ENCODE data around the gene ICAM2. TPM values are rescaled to one million over a fixed set of nuclear protein-coding genes. Genes with fewer than 3 reads are reported as not detected.
A peak's percentile ranks its signal among the peaks of the same experiment; 100 is the strongest.
"Not testable (repeated sequence)": the region's sequence is repeated elsewhere in the genome, so short reads cannot be mapped to it uniquely, and the experiment has no call there.

Gene ICAM2
- total RNA-seq, 1 donor from 2014 or later: 18.6 TPM

DNA sequence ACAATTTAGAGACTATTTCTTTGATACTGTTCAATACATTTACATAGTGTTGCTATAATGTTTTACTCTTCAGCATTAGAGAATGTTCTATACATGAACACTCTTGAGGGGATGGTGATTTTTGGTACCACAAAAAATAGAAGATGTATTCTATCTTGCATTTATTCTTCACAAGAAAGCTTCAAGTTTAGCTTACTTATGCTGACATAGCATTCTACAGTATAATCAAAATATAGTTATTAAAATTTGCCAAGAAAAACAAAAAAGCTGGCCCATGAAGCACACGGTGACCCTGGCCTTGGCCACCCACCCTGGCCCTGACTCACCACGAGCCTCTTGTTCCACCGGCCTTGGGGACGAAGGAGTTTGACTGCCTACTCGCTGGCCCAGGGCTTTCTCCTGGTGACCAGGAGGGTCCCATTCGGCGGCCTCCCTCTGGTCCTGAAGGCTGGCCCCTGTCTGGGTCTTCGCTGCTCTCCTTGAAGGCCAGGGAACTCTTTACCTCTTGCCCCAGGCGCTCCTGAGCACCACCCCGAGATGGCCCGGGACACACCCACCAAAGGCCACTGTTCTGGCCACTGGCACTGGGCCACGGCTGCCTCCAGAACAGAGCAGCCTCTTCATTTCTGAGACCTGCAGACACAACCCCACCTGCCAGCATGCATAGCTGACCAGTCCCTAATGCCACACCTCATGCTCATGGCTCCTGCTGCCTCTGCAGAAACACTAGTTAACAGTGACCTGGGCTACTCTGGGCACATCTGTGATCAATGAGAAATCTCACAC lies 22.5 kb upstream of the ICAM2 start:
- no peak for DNase-seq

DNA sequence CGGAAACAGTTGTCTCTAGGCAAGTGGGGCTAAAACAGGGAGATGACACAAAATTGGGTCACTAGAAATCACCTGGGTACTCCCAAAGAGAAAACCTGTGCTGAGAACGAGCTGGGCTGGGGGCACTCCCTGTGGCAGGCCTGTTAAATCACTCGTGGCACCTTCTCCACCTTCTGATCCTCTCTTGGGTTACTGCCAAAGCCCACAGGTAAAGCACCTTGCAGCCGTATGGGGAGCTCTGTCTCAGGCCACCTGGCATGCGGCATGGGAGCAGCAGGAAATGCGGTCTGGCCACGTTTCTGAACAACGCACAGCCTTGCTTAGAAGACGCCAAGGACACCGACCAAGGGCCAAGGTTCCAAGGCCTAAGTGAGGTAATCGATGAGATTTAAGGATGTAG lies 21.5 kb upstream of the ICAM2 start:
- no peak for DNase-seq

DNA sequence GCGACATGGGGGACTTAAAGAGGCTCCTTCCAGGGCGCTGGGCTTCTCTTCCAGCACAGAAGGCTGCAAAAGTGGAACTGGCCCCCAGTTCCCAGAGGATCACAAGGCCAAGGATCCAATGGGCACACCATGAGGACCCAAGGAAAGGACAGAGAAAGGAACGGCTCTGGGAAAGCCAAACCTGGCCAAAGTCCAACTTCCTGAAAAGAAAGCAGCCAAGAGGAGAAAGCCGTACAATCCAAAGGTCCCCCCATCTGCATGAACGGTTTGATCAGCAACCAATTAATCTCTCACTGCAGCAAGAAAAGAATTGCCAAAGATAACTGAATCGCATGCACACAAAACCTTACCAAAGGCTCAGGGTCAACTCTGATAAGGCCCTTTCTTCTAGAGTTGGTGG lies 19.8 kb upstream of the ICAM2 start:
- DNase-seq: no peak

DNA sequence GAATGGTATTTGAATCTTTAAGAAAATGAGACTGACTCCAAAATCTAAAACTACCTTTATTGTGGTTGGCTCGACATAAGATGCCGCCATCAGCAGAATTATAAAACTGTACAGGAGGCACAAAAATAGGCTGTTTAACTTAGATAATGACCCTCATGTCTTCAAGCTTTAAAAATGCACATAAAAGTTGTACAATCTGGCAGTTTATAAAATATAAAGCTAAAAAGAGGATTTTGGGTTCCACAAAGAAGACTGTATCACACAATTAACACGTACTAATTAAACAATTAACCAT lies 18.6 kb upstream of the ICAM2 start:
- no peak for DNase-seq

DNA sequence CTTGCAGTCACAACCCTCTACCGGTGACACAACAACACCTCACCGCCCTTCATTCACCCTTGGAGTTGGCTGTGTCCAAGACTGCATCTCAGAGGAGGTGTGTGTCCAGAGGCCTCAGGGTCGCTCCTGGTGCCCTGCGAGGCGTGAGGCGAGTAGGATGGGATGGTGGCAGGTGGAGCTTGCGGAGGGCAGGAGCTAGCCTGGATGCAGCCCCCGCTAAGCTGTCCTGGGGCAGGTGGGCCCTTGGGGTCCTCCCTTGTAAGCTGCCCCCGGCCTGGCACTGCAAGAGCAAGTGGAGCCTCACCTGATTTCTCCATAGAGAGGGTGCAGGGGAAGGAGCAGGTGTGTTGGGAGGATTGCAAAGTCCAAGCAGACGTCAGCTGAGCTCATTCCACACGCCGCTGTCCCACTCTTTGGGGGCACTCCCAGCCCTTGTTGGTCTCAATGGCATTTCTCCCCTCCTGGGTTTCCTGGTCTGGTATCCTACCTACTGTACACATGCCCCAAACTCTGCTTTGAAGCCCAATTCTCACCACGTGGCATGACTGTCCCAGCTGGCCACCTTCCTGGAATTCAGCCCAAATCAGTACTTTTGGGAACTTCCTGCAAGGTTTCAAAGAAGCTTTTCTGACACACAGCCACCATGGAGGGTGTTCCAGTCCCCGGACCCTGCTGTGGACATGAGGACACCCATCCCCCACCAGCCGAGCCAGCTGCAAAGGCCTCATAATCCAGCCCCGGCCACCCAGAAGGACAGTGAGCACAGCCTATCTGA lies 18.1 kb upstream of the ICAM2 start:
- no peak for DNase-seq

DNA sequence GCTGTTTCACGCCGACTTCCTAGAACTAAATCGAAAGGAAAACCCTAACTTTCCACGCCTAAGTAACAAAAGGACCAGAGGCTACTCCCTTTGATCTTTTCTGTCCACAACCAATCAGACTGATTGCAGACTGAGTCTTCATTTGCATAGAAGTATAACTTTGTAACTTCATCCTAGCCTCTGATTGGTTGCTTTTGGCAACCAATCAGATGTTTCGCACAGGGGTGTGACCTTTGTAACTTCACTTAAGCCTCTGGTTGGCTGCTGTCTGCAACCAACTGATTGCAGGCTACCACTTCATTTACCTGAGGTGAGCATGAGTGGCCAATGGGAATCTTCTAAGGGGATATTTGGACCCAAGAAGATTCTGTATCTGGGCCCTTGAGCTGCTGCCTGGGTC lies 17.4 kb upstream of the ICAM2 start:
- DNase-seq: no peak

DNA sequence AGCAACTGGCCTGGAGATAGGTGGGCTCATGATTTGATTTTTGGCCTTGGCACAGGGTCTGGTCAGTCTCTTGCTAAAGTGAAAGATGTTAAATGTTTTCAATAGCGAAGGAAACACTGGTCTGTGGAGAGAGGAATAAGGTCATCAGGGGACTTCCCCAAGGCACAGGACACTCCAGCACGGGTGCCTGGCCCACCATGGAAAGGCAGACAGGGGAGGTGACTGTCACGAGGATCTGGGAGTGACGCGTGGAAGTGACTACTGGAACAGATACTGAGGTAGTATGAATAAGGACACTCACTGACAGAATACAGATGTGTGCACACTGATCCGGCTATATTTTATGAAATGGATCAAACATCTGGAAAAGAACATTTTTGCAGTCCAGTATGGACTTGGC lies 16.7 kb upstream of the ICAM2 start:
- no peak for DNase-seq

DNA sequence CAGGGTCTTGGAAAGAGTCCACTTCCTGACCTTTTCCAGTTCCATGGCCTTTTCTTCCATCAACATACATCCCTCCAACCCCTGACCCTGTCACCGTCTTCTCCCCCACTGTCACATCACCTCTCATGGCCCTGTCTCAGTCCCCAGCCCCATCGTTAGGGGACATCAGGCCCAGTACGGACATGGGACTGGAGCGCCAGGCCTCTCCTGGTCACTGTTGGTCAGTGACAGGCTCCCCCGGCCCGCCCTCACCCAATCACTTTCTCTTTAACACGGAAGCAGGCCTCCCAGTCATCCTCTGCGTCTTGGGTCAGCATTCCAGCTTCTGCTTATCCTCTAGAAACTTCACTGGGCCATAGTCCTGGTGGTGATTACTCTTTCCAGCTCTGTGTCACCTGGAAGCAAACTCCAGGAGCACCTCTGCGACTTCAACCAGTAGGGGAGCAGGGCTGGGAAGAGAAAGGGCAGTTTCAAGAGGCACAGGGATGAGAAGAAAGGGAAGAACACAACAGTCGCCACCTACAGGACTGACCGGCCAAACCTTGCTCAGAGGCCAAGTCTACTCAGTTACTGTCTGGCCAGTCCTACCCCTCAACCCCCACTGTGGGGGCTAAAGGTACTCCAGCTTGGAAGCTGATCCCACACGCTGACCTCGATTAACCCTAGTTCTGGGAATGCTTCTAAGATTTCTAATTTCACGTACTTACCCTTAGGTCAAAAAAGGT lies 15.9 kb upstream of the ICAM2 start:
- no peak for DNase-seq

DNA sequence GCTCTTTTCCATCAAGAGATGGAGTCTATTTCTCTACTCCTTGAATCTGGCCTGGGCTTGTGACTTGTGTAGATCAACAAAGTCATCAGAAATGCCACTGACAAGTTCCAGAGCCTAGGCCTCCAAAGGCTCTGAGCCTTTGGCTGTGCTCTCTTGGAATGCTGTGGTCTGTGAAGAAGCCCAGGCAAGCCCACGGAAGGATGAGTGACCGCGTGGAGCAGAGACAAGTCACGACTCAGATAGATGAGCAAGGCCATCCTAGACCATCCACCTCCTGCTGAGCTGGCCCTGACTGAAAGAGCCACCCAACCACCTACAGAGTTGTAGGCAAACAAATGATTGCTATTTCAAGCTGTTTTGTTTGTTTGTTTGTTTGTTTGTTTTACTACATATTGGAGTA lies 11.6 kb upstream of the ICAM2 start:
- no peak for DNase-seq

DNA sequence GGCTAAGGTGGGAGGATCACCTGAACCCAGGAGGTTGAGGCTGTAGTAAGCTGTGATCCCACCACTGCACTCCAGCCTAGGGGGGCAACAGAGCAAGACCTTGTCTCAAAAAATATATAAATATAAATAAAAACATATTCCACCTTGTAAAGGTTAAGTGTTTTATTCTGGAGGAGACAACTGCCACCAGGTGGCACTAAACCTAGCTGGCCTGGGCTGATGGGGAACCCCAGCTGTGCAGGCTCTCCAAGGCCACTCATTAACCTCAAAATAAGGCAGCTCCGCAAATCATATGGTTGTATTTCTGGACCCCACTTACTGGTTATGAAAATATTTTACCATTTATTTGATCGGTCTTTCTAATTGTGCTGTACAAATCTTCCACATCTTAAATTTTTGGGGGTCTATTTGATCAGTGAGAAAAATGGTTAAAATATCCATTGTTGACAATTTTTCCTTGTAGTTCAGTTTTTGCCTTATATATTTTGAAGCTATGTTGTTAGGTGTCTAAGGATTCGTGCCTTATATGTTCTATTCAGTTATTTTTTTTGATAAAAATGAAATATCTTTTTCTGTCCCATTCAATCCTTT lies 8.5 kb upstream of the ICAM2 start:
- DNase-seq: no peak

DNA sequence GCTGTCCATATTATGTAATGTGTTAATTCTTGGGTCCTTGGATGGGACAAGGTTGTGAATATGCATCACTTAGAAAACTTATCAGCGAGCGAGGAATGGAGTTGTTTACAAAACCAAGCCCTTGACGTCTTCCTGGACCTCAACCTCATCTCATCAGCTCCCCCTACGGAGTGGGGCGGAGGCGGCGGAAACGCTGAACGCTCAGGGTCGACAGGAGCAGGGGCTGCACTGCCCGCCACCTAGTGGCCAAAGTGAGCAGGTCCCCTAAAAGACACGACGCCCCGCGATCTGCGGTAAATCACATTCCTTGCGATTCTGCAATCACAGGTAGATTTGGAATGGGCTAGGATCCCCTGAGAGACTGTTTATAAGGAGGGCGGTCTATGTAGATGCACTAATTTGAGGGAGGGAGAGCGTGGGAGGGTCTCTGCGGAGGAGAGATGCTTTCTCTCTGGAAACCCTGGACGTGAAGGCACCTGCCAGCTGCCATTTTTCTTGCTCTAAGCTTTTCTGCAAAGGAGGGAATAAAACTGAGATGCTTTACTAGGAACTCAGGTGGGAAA lies 5.4 kb upstream of the ICAM2 start:
- peak; percentile 27 for DNase-seq

DNA sequence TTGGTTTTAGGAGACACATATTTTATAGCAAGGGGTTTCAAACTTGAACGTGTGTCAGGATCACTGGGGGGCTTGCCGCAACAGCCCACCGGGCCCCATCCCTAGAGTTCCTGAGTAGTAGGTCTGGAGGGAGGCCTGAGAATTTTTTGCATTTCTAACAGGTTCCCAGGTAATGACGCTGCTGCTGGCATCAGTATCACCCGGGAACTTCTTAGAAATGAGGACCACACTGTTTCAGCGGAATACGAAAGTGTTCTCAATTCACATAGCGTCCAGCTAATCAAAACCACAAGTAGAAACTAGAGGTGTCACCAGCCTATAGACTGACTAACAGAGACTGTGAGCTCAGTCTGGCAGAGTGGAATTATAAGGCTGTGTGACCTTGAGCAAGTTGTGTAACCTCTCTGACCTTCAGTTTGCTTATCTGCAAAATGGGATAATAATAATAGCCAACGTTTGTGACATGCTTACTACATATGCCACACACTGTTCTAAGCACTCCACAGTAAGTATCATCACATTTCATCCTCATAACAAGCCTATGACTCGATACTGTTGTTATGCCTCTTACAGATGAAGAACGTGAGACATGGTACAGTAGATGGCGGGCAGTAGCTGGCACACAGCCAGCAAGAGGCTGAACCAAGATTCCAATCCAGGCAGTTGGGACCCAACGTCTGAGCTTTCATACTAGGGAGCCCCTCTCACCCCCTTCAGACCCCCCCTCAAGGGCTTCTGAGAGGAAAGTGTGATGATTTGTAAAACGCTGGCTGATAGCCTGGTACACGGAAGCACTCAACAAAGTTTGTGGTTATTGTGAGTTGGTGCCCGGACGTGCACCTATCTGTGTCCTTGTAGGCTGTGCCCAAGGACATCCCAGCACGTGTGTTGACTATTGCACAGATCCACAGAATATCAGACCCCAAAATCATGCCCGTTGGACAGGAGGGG lies 4.6 kb upstream of the ICAM2 start:
- no peak for DNase-seq

DNA sequence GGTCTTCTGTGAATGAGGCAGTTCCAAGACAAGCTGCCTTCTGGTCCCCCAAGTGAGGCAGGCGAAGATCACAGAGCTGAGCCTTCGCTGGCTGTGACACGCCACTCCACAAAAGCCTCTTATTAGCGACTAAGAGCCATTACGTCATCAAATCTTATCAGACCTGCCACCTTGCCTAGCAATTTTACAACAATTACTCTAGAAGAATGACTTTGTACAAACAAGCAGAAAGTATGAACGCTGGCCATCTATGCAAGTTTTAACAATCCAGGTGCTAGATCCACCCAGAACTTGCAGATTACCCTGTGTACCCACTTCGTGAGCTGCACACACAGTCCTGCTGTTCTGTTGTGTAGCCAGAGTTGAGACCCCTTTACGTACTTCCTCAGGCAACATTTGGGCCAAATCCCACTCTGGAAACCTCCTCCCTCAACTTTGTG lies 3.8 kb upstream of the ICAM2 start:
- no peak for DNase-seq

DNA sequence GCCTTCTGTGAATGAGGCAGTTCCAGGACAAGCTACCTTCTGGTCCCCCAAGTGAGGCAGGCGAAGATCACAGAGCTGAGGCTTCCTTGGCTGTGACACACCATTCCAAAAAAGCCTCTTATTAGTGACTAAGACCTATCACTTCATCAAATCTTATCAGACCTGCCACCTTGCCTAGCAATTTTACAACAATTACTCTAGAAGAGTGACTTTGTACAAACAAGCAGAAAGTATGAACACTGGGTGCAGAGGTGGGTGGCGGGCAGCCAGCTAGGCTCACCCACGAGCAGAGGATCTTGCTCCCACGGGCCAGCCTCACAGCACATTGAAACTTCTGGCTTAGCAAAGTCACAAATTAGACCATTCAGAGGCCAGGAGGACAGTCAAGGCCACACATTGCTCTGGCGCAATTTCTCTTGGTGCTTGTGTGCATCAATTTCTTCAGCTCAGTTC lies 2.2 kb upstream of the ICAM2 start:
- DNase-seq: no peak

DNA sequence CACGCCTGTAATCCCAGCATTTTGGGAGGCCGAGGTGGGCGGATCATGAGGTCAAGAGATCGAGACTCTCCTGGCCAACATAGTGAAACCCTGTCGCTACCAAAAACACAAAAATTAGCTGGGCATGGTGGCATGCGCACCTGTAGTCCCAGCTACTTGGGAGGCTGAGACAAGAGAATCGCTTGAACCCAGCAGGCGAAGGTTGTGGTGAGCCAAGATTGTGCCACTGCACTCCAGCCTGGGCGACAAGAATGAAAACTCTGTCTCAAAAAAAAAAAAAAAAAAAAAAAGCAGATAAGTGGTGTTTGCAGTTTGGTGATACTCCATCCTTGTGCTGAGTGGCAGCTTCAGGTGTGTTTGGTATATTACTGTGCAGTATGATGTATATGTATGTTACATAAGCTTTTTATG lies 877 bp downstream of the ICAM2 start:
- not testable (repeated sequence) for DNase-seq

DNA sequence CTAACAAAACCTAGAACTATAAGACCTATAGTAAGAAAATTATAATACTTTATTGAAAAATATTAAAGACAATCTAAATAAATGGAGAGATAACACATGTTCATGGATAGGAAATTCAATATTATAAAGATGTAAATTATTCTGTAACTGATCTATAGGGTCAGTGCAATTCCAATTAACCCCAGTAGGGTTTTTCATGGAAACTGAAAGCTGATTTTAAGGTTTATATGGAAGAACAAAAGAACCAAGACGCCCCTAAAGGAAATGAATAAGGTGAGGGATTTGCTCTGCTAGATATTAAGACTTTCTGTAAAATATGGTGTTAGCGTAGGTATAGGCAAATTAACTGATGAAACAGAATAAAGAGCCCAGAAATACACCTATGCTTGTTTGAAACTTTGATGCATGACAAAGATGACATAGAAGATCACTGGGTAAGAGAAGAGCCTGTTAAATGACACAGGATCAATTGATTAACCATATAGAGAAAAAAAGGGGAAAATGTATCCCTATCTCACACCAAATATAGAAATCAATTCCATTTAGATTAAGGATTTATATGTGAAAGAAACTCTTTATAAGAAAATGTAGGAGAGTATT lies 3.0 kb downstream of the ICAM2 start:
- no peak for DNase-seq

DNA sequence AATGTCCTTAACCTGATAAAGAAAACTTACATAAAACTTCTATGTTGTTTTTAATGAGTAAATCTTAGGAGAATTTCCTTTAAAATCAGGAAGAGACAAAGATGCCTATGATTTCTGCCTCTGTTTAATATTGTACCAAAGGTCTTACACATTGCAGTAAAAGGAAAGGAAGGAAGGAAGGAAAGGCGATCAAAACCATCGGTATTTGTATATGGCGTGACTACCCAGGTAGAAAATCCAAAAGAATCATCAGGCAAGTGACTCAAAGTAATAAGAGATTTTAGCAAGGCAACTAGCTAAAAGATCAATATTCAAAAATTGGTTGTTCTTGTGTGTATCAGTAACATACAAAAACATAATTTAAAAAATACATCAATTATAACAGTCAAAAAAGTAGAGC lies 3.5 kb downstream of the ICAM2 start:
- DNase-seq: no peak

DNA sequence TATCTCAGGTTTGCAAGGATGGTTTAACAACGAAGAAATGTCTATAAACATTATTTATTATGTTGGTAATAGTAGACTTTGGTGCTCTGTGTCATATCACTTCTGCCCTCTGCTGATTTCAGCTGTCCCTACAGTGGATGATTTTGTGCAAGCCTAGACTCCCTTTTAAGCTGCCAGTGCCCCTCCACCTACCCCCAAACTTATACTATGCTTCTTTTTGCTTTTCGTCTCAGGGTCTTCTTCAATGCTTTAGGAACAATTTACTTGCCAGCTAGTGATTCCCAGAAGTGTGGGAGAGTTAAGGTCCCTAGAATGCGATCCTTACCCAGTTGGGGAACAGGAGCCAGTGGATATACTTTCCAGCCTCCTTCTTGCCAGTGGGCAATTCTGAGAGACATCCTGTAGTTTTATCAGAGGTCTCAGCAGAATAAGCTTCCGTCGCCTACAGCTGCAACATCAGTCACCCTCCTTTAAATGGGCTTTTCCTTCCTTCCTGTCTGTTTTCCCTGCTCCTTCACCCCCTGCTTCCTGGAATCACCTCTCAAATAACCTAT lies 4.1 kb downstream of the ICAM2 start:
- no peak for DNase-seq

DNA sequence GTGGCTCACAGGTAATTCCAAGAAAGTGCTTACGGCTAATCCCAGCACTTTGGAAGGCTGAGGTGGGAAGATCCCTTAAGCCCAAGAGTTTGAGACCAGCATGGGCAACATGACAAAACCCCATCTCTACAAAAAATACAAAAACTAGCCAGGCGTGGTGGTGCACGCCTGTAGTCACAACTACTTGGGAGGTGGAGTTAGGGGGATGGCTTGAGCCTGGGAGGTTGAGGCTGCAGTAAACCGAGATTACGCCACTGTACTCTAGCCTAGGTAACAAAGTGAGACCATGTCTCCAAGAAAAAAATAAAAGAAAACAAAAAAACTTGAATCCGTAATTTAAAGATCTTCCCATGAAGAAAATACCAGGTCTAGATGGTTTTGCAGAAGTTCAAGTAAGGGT lies 5.0 kb downstream of the ICAM2 start:
- no peak for DNase-seq

DNA sequence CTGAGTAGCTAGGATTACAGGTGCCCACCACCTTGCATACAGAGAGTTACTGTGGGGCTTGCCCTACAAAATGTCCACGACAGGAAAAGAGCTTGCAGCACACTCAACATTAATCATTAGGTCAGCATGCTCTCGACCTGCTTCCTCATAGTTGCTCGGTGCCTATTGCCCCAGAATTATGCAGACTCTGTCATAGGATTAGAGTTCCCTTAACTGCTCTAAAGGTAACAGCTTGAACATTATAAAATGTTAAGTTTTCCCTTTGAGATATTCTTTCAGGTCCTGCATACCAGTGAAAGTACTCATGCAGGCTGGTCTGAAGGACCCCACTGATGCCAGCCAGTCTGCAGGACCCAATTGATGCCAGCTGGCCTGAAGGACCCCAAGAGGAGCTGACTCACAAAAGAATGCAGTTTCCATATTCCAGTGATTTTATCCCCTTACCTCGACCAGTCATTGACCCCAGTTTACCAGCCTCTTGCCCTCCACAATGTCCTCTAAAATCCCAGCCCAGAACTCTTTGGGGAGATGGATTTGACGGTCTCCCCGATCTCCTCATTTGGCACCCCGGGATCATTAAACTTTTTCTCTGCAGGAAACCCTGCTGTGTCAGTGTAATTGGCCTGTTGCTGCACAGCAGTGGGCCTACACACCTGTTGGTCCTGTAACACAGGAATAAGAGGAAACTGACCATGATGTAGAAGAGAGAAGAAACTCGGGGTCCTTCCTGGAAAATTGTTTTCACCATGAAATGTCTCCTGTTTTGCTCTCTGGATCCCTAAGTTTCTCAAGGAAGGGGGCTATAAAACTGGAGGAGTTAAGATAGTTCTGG lies 10.6 kb downstream of the ICAM2 start:
- DNase-seq: no peak
